Superior temporal gyrus (tissue), 1 donor: ENCODE data around the gene DRC7.
"Not testable (repeated sequence)": the region's sequence is repeated elsewhere in the genome, so short reads cannot be mapped to it uniquely, and the experiment has no call there.

Experiments used
- DNase-seq: peaks from one replicate; pipeline ENCODE4 v3.0.0-alpha.2; 2016; ENCODE audit errors: extremely low spot score

DRC7 gene

DNA sequence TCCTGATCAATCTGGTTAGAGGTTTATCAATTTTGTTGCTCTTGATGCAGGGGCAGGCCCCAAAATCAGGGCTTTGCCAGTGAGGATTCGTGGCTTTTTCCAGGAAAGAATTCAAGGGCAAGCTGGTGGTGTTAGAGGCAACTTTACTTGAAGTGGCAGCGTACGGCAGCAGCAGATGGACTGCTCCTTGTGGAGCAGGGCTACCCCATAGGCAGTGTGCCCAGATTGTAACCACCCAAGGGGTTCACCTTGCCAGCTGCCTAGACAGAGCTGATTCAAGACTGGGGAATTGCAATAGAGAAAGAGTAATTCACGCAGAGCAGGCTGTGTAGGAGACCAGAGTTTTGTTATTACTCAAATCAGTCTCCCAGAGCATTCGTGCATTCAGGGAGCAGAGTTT, 16.7 kb downstream of the DRC7 start:
- no peak for DNase-seq

DNA sequence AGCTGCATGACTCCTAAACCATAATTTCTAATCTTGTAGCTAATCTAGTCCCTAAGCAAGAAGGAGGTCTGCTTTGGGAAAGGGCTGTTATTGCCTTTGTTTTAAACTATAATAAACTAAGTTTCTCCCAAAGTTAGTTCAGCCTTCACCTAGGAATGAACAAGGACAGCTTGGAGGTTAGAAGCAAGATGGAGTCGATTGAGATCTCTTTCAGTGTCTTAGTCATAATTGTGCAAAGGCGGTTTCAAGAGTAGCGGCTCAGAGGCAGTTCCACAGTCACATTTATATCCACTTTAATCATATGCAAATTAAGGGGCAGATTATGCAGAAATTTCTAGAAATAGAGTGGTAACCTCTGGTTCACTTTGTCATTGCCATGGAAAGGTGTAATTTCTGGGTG, 17.4 kb downstream of the DRC7 start:
- DNase-seq: no peak

DNA sequence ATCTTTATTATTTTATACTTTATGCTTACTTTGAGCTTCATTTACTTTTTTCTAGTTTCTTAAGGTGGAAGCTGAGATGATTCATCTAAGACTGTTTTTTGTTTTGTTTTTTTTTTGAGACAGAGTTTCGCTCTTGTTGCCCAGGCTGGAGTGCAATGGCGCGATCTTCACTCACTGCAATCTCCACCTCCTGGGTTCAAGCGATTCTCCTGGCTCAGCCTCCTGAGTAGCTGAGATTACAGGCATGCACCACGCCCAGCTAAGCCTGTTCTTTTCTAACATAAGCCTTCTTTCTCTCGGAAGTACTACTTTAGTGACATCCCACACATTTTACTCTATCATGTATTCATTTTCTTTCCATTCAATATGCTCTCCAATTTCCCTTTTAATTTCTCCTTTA, 18.0 kb downstream of the DRC7 start:
- not testable (repeated sequence) for DNase-seq

DNA sequence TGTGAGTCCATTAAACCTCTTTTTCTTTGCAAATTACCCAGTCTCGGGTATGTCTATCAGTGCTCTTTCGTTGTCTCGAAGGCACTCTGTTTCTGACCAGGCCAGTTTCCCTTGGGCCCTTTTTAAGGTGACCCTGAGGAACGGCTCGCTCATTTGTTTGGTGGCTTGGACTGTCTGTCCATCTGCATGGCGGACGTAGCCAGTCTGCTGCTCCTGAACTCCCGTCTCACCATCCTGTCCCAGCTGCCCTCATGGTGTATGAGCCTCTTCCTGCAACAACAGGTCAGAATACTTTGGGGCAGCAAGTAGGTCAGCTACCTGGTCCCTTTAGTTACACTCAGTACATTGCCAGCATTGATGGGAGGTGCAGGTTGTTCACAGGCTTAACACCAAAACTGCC, 19.0 kb downstream of the DRC7 start:
- DNase-seq: no peak

DNA sequence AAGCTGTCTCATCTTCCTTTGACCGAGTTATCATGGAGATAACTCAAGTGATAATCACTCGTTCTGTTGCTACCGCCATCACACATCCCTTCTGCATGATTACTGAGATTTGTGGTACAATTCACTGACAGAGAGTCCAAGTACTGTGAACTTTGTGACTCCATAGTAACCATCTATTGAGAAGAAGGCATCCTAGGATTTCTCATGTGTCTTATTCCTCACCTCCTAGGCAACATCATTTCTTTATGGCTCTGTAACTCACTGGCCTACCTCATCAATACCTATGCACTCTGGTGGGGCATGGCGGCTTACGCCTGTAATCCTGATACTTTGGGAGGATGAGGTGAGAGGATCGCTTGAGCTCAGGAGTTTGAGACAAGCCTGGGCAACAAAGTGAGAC, 19.4 kb downstream of the DRC7 start:
- DNase-seq: no peak

DNA sequence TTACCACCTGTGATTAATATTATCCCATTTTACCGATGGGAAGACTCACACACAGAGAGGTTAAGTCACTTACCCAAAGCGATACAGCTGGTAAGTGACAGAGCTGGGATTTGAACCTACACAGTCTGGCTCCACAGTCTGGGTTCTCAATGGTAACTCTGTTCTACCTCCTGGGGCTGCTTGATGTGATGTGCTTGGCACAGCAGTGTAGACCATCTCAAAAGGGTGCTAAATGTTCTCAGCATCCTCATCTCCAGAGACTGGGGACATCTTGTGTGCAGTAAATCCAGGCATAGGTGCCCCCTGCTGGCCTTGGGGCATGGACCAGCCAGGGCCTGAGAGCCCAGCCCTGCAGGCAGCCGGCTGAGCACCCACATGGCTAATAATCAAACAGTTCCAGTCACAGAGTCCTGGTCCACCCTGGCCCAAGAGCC, 25.6 kb downstream of the DRC7 start:
- peak; percentile 48 for DNase-seq

DNA sequence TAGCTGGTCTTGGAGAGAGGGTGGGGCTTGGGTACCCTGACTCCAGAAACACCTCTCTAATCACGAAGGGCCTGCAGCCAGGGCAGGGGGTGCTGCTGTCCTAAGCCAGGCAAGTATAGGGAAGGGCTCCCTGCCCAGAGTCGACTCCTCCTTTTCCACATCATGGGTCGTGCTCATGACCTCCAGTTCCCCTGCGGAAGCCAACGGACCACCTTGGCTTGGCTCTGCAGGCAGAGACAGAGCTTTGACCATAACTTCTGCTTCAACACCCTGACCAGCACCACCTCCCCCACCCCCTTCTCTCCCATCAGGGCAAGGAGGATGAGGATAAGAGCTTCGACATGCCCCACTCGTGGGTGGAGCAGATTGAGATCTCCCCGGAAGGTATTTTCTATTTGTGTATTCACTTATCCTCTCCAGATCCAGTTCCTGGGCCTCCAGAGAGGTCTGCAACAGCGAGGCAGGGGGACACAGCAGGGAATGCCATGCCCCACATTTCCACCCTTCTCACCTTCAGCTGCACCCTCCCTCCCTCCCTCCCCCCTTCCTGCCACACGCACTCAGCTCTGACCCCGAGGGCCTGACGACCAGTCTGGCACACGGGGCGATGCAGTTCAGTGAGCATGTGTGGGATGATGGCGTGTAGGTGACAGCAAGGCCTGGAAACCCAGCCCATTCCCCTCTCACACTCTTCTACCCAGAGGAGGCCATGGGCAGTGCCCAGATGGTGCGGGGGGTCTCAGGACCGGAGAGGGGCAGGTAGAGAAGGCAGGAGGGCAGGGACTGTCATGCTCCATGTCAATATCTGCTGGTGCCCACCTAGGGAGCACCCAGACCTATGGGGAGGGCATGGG, 27.0 kb downstream of the DRC7 start:
- DNase-seq: no peak

DNA sequence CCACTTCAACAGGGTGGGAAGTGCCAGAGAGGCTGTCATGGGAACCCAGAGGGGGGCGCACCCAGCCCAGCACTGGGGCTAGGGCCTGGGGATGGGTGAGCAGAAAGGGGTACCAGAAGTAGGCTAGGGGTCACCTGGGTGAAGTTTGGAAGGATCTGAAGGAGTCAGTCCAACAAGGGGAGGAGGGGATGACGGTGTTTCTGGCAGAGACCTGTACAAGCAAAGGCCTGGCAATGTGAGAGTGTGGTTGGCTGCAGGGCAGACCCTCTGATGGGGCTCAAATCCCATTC, 27.5 kb downstream of the DRC7 start:
- DNase-seq: no peak

DNA sequence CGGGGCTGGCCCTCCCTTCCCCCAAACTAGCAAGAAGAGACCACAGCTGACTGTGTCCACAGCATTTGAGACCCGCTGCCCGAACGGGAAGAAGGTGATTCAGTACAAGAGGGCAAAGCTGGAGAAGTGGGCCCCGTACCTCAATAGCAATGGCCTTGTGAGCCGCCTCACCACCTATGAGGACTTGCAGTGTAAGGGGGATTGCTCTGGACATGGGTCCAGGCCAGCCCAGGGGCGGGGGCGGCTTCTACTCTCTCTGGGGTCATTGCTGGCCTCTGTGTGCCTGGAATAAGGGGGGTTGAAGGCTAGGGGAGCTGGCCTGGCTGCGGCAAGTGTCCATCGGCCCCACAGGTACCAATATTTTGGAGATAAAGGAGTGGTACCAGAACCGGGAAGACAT, 28.0 kb downstream of the DRC7 start:
- no peak for DNase-seq

DNA sequence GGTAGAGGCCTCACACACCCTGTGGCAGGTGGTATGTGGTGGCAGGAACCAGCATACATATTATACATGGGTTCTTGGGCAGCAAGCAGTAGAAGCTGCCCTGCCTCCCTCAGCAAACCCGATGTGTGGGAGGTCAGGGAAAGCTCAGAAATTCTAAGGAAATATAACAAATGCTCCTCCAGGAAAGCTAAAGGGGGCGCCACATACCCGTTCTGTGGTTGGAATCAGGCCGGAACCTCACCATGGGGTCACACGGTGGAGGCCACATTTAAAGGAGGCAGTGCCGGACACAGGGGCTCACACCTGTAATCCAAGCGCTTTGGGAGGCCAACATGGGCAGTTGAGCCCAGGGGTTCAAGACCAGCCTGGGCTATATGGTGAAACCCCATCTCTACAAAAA, 28.6 kb downstream of the DRC7 start:
- no peak for DNase-seq

DNA sequence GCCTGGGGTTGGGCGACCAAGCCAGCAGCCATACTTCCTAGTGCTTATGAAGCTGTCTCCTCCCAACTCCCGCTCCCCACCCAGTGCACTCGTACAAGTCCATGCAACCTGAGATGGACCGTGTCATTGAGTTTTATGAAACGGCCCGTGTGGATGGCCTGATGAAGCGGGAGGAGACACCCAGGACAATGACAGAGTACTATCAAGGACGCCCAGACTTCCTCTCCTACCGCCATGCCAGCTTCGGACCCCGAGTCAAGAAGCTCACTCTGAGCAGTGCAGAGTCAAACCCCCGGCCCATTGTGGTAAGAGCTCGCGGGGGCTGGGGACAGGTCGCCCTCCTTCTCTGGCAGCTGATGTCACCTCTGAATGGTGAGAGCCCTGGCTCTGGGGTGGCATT, 29.9 kb downstream of the DRC7 start:
- no peak for DNase-seq

DNA sequence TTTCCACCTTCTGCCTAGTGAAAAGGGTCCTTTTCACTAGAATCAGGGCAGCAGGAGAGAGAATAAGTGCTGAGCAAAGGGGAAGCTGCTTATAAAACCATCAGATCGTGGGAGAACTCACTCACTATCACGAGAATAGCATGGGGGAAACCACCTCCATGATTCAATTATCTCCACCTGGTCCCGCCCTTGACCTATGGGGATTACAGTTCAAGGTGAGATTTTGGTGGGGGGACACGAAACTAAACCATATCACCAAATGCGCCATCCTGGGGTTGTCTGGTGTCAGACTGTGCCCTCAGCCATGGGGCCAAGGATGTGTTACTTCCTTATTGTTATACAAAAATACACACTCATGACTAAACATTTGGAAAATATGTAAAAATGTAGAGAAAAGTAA, 30.5 kb downstream of the DRC7 start:
- no peak for DNase-seq

DNA sequence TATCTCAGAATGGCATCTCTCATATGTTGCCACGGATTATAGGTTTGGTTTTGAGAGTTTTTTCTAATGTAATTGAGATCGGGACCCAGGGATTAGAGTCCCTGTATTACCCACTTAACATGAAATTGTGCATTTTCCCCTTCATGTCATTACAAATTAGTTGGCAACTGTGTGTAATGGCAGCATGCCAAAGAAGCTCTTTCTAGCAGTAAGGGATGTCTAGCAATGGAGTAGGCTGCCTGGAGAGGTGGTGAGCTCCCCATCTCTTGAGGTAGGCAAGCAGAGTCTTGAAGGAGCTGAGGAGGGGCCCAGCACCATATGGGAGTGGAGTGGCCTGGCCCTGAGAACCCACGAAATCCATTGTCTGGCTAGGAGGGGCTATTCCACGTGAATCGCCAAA, 30.9 kb downstream of the DRC7 start:
- no peak for DNase-seq

DNA sequence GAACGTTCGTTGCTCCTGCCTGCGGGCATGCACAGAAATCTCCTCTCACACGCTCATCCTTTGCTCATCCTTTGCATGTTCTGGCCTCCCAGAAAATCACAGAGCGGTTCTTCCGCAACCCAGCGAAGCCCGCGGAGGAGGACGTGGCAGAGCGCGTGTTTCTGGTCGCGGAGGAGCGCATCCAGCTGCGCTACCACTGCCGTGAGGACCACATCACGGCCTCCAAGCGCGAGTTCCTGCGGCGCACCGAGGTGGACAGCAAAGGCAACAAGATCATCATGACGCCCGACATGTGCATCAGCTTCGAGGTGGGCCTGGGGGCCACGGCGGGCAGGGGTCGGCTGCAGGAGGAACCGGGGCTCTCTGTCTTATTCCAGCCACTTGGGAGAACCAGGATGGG, 31.4 kb downstream of the DRC7 start:
- no peak for DNase-seq

DNA sequence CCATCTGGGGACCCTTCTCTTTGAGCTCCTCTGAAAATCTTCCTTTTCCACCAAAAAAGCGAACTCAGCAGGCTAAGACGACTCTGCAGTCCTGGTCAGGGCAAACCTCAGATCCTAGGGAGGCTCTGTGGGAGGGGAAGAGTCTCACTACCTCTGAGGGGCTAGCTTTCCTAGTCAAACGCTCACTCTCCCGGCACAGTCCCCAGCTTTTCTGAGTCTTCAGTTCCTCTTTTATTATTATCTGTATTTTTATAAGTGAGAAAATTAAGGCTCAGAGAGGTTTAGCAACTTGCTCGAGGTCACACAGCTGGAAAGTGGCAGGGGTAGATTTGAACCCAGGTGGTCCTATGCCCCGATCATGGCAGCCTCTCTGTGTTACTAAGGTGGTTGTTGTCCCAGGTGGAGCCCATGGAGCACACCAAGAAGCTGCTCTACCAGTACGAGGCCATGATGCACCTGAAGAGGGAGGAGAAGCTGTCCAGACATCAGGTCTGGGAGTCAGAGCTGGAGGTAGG, 31.9 kb downstream of the DRC7 start:
- no peak for DNase-seq

DNA sequence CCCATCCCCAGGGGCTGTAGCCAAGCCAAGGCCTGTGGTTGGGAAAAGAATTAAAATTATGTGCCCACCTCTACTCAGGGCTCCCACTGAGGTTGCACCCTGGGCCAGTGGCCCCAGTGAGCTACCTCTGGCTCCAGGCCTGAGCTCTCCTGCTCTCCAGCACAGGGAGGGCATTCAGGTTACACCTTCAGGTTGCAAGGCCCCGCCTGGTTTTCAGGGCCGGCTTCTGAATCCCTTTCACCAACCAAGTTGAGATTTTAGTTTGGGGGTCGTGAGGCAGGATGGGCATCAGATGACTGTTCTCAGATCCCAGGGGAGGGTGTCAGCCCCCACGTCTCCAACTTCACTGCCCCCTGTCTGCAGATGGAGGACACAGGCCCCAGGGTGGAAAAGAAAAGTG, 33.0 kb downstream of the DRC7 start:
- no peak for DNase-seq

DNA sequence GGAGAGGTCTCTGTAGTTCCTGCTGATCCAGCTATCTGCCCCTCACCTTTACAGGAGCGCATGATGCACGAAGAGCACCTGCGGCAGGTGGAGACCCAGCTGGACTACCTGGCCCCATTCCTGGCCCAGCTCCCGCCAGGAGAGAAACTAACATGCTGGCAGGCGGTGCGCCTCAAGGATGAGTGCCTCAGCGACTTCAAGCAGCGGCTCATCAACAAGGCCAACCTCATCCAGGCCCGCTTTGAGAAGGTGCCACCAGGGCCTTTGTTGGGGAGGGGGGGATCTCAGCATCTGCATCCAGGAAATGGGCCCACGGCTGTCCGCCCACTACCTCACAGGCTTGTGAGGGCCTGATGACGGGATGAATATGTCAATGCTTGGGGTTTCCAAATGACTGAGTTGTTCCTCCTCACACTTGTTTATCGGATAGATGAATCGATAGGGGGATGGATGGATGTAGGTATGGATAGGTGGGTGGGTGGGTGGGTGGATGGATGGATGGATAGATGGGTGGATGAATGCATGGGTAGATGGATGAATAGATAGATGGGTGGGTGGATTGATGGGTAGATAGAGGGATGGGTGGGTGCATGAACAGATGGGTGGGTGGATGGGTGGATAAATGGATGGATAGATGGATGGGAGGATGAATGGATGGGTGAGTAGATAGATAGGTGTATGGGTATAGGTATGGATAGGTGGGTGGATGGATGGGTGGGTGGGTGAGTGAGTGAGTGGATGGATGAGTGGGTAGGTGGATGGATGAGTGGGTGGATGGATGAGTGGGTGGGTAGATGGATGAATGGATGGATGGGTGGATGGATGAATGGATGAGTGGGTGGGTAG, 34.0 kb downstream of the DRC7 start:
- no peak for DNase-seq

DNA sequence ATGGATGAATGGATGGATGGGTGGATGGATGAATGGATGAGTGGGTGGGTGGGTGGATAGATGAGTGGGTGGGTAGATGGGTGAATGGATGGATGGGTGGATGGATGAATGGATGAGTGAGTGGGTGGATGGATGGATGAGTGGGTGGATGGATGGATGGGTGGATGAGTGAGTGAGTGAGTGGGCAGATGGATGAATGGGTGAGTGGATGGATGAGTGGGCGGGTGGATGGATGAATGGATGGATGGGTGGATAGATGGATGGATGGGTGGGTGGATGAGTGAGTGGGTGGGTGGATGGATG, 34.5 kb downstream of the DRC7 start:
- DNase-seq: no peak

DNA sequence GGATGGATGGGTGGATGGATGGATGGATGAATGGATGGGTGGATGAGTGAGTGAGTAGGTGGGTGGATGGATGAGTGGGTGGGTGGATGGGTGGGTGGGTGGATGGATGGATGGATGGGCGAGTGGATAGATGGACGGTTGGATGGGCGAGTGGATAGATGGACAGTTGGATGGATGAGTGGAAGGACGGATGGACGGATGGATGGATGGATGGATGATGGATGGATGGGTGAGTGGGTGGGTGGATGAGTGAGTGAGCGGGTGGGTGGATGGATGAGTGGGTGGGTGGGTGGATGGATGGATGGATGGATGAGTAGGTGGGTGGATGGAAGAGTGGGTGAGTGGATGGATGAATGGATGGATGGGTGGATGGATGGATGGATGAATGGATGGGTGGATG, 35.2 kb downstream of the DRC7 start:
- not testable (repeated sequence) for DNase-seq

DNA sequence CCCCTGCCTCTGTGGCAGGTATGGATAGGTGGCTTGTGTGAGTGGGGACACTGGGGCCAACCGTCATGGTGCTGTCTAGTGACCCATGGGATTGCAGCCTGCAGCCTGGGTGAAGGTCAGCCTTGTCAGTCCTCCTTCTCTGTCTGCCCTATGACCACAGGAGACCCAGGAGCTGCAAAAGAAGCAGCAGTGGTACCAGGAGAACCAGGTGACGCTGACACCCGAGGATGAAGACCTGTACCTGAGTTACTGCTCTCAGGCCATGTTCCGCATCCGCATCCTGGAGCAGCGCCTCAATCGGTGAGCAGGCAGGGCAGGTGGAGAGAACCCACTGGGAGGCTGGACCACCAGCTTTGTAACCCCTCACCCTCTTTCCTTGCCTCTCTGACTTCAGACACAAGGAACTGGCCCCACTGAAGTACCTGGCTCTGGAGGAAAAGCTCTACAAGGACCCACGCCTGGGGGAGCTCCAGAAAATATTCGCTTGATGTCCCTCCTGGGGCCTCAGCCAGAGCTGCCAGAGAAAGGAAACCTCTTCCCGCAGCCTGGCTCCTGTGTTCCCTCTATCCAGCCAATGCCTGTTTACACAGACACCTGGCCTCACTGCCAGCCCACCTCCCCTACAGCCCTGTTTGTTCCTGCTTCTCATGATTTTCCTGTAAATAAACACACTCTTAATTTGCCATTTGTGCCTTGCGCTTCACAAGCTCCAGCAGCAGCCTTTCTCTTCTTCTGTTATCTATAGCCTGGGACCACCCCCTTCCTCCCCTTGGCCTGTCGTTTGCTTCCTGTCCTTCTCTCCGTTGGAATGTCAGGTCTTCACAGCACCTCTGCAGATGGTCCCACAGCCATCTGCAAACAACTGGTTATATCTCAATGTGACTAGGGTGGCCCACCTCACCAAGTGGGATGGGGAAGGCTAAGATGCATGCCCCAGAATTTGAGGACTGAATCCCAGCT, 36.4 kb downstream of the DRC7 start:
- DNase-seq: no peak

DNA sequence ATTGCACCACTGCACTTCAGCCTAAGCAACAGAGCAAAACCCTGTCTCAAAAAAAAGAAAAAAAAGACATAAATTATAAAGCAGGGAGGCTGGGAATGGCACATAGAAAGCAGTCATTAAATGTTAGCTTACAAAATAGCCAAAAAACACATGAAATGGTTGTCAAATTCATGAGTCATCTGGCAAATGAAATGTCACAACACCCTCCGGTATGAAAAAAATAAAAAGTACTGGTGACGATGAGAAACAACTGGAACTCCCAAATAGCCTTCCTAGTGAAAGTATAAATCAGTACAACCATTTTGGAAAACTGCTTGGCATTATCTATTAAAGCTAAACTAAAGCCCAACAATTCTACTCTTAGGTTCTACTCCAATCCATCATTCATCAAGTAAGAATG, 37.4 kb downstream of the DRC7 start:
- no peak for DNase-seq

DNA sequence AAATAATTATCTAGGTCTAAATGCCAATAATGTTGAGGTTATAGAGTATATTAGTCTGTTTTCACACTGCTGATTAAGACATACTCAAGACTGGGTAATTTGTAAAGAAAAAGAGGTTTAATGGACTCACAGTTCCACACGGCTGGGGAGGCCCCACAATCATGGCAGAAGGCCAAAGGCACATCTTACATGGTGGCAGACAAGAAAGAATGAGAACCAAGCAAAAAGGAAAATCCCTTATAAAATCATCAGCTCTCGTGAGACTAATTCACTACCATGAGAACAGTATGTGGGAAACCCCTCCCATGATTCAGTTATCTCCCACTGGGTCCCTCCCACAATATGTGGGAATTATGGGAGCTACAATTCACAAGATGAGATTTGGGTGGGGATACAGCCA, 38.1 kb downstream of the DRC7 start:
- DNase-seq: no peak
